ENCODE results near the gene EXOSC7.

EXOSC7 gene

DNA sequence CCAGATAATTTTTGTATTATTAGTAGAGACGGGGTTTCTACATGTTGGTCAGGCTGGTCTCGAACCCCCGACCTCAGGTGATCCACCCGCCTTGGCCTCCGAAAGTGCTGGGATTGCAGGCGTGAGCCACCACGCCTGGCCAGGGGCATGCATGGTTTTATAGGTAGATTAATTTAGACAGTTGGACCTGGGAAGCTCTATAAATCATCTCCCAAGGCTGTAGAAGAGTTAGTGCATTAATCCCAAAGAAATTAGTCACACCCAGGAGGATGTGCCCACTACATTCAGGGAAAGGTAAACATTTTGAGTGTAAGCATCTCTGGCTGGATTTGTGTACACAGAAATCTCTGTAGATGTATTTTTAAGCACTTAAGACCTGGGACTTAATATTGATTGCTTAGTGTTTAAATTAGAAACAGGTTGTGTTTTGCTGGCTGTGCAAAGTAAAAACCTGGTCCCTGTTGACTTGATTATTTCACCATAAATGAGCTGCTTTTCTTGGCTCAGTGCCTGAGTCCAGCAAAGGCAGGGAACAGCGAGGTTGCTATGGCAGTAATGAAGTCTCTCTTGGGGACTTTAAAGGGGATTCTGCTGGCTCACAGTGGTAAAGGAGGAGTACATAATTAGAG lies 19.2 kb downstream of the EXOSC7 start:
- no peak for TF ChIP-seq CREB1 (IDR thresholded peaks at IDR 0.05; ENCODE audit: low read depth)
- no peak for TF ChIP-seq TEAD4 (IDR thresholded peaks at IDR 0.05)
- TF ChIP-seq TAF1 (IDR thresholded peaks at IDR 0.05; ENCODE audit: low read depth): no peak
- no peak for TF ChIP-seq ZBTB7A (IDR thresholded peaks at IDR 0.05; ENCODE audit: low read depth)
- no peak for TF ChIP-seq TCF12 (IDR thresholded peaks at IDR 0.05; ENCODE audit: low read depth)
- TF ChIP-seq, protein P1, sequence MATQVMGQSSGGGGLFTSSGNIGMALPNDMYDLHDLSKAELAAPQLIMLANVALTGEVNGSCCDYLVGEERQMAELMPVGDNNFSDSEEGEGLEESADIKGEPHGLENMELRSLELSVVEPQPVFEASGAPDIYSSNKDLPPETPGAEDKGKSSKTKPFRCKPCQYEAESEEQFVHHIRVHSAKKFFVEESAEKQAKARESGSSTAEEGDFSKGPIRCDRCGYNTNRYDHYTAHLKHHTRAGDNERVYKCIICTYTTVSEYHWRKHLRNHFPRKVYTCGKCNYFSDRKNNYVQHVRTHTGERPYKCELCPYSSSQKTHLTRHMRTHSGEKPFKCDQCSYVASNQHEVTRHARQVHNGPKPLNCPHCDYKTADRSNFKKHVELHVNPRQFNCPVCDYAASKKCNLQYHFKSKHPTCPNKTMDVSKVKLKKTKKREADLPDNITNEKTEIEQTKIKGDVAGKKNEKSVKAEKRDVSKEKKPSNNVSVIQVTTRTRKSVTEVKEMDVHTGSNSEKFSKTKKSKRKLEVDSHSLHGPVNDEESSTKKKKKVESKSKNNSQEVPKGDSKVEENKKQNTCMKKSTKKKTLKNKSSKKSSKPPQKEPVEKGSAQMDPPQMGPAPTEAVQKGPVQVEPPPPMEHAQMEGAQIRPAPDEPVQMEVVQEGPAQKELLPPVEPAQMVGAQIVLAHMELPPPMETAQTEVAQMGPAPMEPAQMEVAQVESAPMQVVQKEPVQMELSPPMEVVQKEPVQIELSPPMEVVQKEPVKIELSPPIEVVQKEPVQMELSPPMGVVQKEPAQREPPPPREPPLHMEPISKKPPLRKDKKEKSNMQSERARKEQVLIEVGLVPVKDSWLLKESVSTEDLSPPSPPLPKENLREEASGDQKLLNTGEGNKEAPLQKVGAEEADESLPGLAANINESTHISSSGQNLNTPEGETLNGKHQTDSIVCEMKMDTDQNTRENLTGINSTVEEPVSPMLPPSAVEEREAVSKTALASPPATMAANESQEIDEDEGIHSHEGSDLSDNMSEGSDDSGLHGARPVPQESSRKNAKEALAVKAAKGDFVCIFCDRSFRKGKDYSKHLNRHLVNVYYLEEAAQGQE (IDR thresholded peaks at IDR 0.05; ENCODE audit: low read depth): no peak
- no peak for TF ChIP-seq CEBPB (IDR thresholded peaks at IDR 0.05)
- TF ChIP-seq YY1 (IDR thresholded peaks at IDR 0.05; ENCODE audit: low read depth): no peak
- no peak for TF ChIP-seq RAD21 (IDR thresholded peaks at IDR 0.05; ENCODE audit: low read depth)
- no peak for TF ChIP-seq NFIC (IDR thresholded peaks at IDR 0.05)
- TF ChIP-seq, protein P2, sequence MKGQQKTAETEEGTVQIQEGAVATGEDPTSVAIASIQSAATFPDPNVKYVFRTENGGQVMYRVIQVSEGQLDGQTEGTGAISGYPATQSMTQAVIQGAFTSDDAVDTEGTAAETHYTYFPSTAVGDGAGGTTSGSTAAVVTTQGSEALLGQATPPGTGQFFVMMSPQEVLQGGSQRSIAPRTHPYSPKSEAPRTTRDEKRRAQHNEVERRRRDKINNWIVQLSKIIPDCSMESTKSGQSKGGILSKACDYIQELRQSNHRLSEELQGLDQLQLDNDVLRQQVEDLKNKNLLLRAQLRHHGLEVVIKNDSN (IDR thresholded peaks at IDR 0.05): no peak
- TF ChIP-seq FOXM1 (IDR thresholded peaks at IDR 0.05; ENCODE audit: borderline replicate concordance, low read depth): no peak
- TF ChIP-seq EGR1 (IDR thresholded peaks at IDR 0.05): no peak
- TF ChIP-seq, protein P3, sequence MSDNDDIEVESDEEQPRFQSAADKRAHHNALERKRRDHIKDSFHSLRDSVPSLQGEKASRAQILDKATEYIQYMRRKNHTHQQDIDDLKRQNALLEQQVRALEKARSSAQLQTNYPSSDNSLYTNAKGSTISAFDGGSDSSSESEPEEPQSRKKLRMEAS (IDR thresholded peaks at IDR 0.05): no peak
- no peak for TF ChIP-seq EP300 (IDR thresholded peaks at IDR 0.05; ENCODE audit: borderline replicate concordance)

DNA sequence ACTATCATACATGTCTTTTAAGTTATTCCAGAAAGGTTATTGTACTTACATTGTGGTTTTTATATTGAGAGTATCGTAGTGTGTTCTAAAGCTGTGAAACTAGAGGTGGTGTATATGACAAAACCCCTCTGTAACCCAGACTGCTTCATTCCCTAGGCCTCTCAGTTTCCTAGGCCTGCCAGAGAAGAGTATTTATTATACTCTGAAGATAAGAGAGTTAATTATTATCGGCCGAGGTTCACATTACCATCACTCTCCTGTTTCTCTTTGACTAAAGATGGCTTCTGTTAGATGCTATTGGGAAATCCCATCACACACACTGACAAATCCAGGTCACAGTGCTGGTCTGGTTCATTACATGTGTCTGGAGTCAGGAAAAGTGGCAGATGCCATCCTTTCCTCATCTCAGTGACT lies 20.5 kb downstream of the EXOSC7 start:
- TF ChIP-seq CEBPB (IDR thresholded peaks at IDR 0.05) (no peak), TCF12 (IDR thresholded peaks at IDR 0.05; ENCODE audit: low read depth) (no peak), CREB1 (IDR thresholded peaks at IDR 0.05; ENCODE audit: low read depth) (no peak), TEAD4 (IDR thresholded peaks at IDR 0.05) (no peak), FOXM1 (IDR thresholded peaks at IDR 0.05; ENCODE audit: borderline replicate concordance, low read depth) (no peak), EGR1 (IDR thresholded peaks at IDR 0.05) (no peak)
- TF ChIP-seq, protein P3 (IDR thresholded peaks at IDR 0.05): no peak

DNA sequence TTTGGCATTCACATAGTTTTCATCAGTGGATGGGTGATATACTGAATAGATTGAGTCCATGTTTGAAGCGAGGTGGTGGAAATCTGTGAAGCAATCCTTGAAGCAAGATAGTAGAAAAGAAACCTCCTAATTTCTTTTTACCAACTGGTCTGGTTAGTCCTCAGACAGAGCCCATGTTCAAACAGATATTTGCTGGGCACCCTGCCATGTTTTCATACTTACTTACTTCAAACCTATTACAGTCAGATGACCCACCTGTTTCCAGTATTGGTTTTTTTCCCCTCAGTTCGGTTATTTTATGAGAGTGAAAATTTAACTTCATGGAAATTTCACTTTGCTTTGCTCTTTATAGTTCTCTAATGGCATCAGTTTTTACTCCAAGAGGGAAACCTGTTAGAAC lies 23.7 kb downstream of the EXOSC7 start:
- no peak for TF ChIP-seq NFIC (IDR thresholded peaks at IDR 0.05)
- TF ChIP-seq, protein P3 (IDR thresholded peaks at IDR 0.05): no peak

DNA sequence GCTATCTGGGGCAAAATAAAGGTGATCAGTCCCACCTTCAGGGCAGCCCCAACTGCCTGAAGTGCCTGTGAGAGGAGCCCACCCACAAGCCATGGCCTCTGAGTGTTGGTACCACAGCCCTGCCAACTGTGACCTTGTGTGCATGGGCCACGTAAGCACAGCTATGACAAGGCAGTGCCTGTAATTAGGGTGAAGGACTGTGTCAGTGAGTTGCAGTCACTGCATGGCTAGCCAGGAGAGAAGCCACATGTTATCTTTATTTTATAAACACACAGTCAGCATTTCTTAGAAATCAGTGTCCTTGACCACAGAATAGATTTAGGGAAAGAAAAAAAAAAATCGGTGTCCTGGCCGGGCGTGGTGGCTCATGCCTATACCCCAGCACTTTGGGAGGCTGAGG lies 24.8 kb downstream of the EXOSC7 start:
- TF ChIP-seq TCF12 (IDR thresholded peaks at IDR 0.05; ENCODE audit: low read depth) (no peak), EGR1 (IDR thresholded peaks at IDR 0.05) (no peak), TAF1 (IDR thresholded peaks at IDR 0.05; ENCODE audit: low read depth) (no peak), EP300 (IDR thresholded peaks at IDR 0.05; ENCODE audit: borderline replicate concordance) (no peak), RAD21 (IDR thresholded peaks at IDR 0.05; ENCODE audit: low read depth) (no peak), YY1 (IDR thresholded peaks at IDR 0.05; ENCODE audit: low read depth) (no peak), CREB1 (IDR thresholded peaks at IDR 0.05; ENCODE audit: low read depth) (no peak)
- TF ChIP-seq, protein P1 (IDR thresholded peaks at IDR 0.05; ENCODE audit: low read depth): no peak

DNA sequence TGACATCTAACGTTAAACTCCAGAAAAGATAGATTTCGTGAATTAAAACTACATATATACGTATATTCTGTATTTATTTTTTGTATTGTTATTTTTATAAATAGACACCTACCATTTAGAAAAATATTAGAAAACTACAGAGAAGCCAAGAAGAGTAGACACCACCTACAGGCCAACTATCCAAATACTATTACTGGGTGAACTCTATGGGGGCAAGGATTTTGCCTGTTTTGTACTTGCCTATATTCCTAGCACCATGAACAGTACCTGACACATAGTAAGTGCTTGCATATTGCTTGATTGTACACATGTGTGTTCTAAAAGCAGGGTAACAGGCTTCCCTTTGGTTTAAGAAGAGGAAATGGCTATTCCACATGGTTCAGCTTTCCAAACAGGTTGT lies 25.7 kb downstream of the EXOSC7 start:
- no peak for TF ChIP-seq NFIC (IDR thresholded peaks at IDR 0.05)
- TF ChIP-seq, protein P3 (IDR thresholded peaks at IDR 0.05): no peak
- no peak for TF ChIP-seq EGR1 (IDR thresholded peaks at IDR 0.05)
- no peak for TF ChIP-seq ZBTB7A (IDR thresholded peaks at IDR 0.05; ENCODE audit: low read depth)
- no peak for TF ChIP-seq YY1 (IDR thresholded peaks at IDR 0.05; ENCODE audit: low read depth)
- no peak for TF ChIP-seq FOXM1 (IDR thresholded peaks at IDR 0.05; ENCODE audit: borderline replicate concordance, low read depth)
- TF ChIP-seq CEBPB (IDR thresholded peaks at IDR 0.05): no peak
- TF ChIP-seq, protein P1 (IDR thresholded peaks at IDR 0.05; ENCODE audit: low read depth): no peak
- TF ChIP-seq, protein P2 (IDR thresholded peaks at IDR 0.05): no peak
- TF ChIP-seq RAD21 (IDR thresholded peaks at IDR 0.05; ENCODE audit: low read depth): no peak
- no peak for TF ChIP-seq TCF12 (IDR thresholded peaks at IDR 0.05; ENCODE audit: low read depth)
- TF ChIP-seq TAF1 (IDR thresholded peaks at IDR 0.05; ENCODE audit: low read depth): no peak
